Measurements from ENCODE around the gene TMEM260. TPM values are rescaled to one million over a fixed set of nuclear protein-coding genes. Genes with fewer than 3 reads are reported as not detected.

TMEM260 gene
- total RNA-seq (10 to 100 TPM in 1 of 9 donors, 1 to 10 TPM in 8; 4.8 to 12.8 (median 5.8) TPM), polyA plus RNA-seq (1 to 10 TPM; 2.5 to 3.4 TPM)
- long read RNA-seq, donor 1, full-length matches to known transcripts = 2 of 6 reads
- long read RNA-seq, donor 1, partial matches to known transcripts = 1 of 6 reads
- long read RNA-seq, donor 1, other reads (novel, unspliced or antisense) = 3 of 6 reads
- long read RNA-seq, donor 2, full-length matches to known transcripts = 7 of 15 reads
- long read RNA-seq, donor 2, partial matches to known transcripts = 2 of 15 reads
- long read RNA-seq, donor 2, other reads (novel, unspliced or antisense) = 6 of 15 reads
- long read RNA-seq, donor 3, full-length matches to known transcripts = 2 of 4 reads
- long read RNA-seq, donor 3, partial matches to known transcripts = 0 of 4 reads
- long read RNA-seq, donor 3, other reads (novel, unspliced or antisense) = 2 of 4 reads

GRCh38 chr14:56579345-56580220 is at the start of gene TMEM260:
TSS of gene TMEM260 (plus strand) at chr14:56579798. CDS start at chr14:56579915, 117 bp downstream.
- peaks cover 0 to 30% (median 22%) of the 10 kb centered on the region in 12 donors for H3K4me1 ChIP-seq
- intact Hi-C loops (cut with DNase I) = loop anchor here in 1 of 10 donors (5.0 kb wide), 1 partner anchor 87 kb away; no protein-coding TSS in a partner anchor
- peak within 1 kb of the TSS; percentile 51 to 94 (median 84) for H3K27ac ChIP-seq
- TF ChIP-seq POLR2A (IDR thresholded peaks at IDR 0.05) (peak in 1 of 2 donors; percentile 61), CTCF (IDR thresholded peaks at IDR 0.05) (peak; percentile 82 to 98 (median 94))
- H3K9me3 ChIP-seq = no peaks in the 10 kb centered on the region
- peak within 1 kb of the TSS; percentile 73 to 100 (median 99) for H3K4me3 ChIP-seq
- no peaks in the 10 kb centered on the region for H3K36me3 ChIP-seq
- 0 to 1% (median 0%) methylated on average over 29 to 60 of the region's 60 CpGs for WGBS, 4 donors
- DNase-seq (peak; percentile 82 to 92 (median 85)), ATAC-seq (peak; percentile 94 to 98 (median 98))
- no peaks in the 10 kb centered on the region for H3K27me3 ChIP-seq

- no peaks in the 10 kb centered on the region for H3K9me3 ChIP-seq
- H3K4me1 ChIP-seq = no peaks in the 10 kb centered on the region
- DNase-seq (no peak), ATAC-seq (no peak)
- intact Hi-C loops (cut with DNase I) = no loop called here
- no peak overlapping the region for H3K27ac ChIP-seq
- 87 to 92% (median 90%) methylated on average over 7 of the region's 7 CpGs for WGBS, 4 donors
- peaks cover 0 to 17% (median 0%) of the 10 kb centered on the region in 9 donors for H3K27me3 ChIP-seq
- no peak for TF ChIP-seq CTCF (IDR thresholded peaks at IDR 0.05)
- no peak for TF ChIP-seq POLR2A (IDR thresholded peaks at IDR 0.05)
- no peaks in the 10 kb centered on the region for H3K36me3 ChIP-seq
- H3K4me3 ChIP-seq = no peak overlapping the region
Observed at GRCh38 chr14:56532546-56532945, 47.1 kb upstream of the TMEM260 start.

GRCh38 chr14:56534656-56535055 is 44.9 kb upstream of the TMEM260 start:
- Histone ChIP-seq H3K27me3 (peaks cover 0 to 15% (median 0%) of the 10 kb centered on the region in 9 donors), H3K4me1 (no peaks in the 10 kb centered on the region), H3K9me3 (no peaks in the 10 kb centered on the region), H3K27ac (no peak overlapping the region), H3K36me3 (no peaks in the 10 kb centered on the region), H3K4me3 (no peak overlapping the region)
- no peak for DNase-seq
- intact Hi-C loops (cut with DNase I) = no loop called here
- 89 to 92% (median 90%) methylated on average over 10 of the region's 10 CpGs for WGBS, 4 donors
- ATAC-seq = no peak
- TF ChIP-seq CTCF (IDR thresholded peaks at IDR 0.05) (no peak), POLR2A (IDR thresholded peaks at IDR 0.05) (no peak)

GRCh38 chr14:56539862-56540261 is 39.7 kb upstream of the TMEM260 start:
- ATAC-seq (no peak), DNase-seq (no peak)
- Histone ChIP-seq H3K36me3 (no peaks in the 10 kb centered on the region), H3K4me1 (no peaks in the 10 kb centered on the region), H3K27ac (no peak overlapping the region), H3K27me3 (peaks cover 0 to 7% (median 0%) of the 10 kb centered on the region in 9 donors), H3K9me3 (no peaks in the 10 kb centered on the region), H3K4me3 (no peak overlapping the region)
- WGBS, 4 donors = 67 to 89% (median 88%) methylated on average over 2 of the region's 2 CpGs
- intact Hi-C loops (cut with DNase I) = no loop called here
- no peak for TF ChIP-seq POLR2A (IDR thresholded peaks at IDR 0.05)
- no peak for TF ChIP-seq CTCF (IDR thresholded peaks at IDR 0.05)
